Epithelial cell of esophagus (primary cell): Measurements from ENCODE around the gene CLEC11A.

Source experiments
- DNase-seq: peaks from one replicate; pipeline ENCODE4 v3.0.0; 2010; ENCODE audit warnings: low read depth
- H3K4me3 ChIP-seq: 2 replicates; pipeline ENCODE4 v1.5.1; 2011; ENCODE audit warnings: mild to moderate bottlenecking, low read length, control low read depth
- TF ChIP-seq, protein P1 (sequence below): IDR thresholded peaks from 2 replicates; pipeline ENCODE4 v1.5.1; 2011; ENCODE audit warnings: low read depth, mild to moderate bottlenecking, low read length, control low read depth, inconsistent platforms; ENCODE audit not compliant: insufficient read depth; ENCODE audit errors: missing control alignments

Gene CLEC11A

DNA sequence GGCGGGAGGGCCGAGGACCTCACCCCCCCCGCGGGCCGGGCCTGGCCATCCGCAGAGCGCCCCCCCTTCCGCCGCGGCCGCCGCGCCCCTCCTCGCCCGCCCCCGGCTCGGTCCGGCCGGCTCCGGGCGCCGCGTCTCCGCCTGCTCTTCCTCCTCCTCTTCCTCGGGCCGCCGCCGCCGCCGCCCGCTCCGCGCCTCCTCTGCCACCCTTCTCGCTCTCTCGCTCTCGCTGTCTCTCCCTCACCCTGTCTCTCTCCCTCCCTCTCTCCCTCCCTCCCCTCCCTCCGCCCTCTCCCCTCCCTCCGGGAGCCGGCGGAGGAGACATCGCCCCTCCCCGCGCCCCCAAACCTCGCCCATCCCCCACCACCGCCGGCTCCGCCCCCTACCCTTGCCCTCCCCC is 3.6 kb upstream of the CLEC11A start, which contains the start of gene SHANK1:
TSS of gene SHANK1 (minus strand) at position 237 of the 400 bp plus-strand sequence. CDS start 2,883 bp downstream, outside the sequence.
- no peak for DNase-seq
- H3K4me3 ChIP-seq: no peak within 1 kb of the TSS
- TF ChIP-seq, protein P1, sequence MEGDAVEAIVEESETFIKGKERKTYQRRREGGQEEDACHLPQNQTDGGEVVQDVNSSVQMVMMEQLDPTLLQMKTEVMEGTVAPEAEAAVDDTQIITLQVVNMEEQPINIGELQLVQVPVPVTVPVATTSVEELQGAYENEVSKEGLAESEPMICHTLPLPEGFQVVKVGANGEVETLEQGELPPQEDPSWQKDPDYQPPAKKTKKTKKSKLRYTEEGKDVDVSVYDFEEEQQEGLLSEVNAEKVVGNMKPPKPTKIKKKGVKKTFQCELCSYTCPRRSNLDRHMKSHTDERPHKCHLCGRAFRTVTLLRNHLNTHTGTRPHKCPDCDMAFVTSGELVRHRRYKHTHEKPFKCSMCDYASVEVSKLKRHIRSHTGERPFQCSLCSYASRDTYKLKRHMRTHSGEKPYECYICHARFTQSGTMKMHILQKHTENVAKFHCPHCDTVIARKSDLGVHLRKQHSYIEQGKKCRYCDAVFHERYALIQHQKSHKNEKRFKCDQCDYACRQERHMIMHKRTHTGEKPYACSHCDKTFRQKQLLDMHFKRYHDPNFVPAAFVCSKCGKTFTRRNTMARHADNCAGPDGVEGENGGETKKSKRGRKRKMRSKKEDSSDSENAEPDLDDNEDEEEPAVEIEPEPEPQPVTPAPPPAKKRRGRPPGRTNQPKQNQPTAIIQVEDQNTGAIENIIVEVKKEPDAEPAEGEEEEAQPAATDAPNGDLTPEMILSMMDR: no peak

GRCh38 chr19:50720181-50720920 is 2.8 kb upstream of the CLEC11A start:
- no peak for DNase-seq
- no peak overlapping the region for H3K4me3 ChIP-seq
- TF ChIP-seq, protein P1: no peak

GRCh38 chr19:50720921-50721381 is 2.2 kb upstream of the CLEC11A start:
- peak; percentile 34 for DNase-seq
- no peak overlapping the region for H3K4me3 ChIP-seq
- TF ChIP-seq, protein P1: no peak

- TF ChIP-seq, protein P1: no peak
- no peak overlapping the region for H3K4me3 ChIP-seq
- no peak for DNase-seq
Observed at GRCh38 chr19:50721441-50722137, 1.6 kb upstream of the CLEC11A start.

GRCh38 chr19:50722201-50723013 is 757 bp upstream of the CLEC11A start:
- no peak overlapping the region for H3K4me3 ChIP-seq
- DNase-seq: no peak
- TF ChIP-seq, protein P1: no peak

DNA sequence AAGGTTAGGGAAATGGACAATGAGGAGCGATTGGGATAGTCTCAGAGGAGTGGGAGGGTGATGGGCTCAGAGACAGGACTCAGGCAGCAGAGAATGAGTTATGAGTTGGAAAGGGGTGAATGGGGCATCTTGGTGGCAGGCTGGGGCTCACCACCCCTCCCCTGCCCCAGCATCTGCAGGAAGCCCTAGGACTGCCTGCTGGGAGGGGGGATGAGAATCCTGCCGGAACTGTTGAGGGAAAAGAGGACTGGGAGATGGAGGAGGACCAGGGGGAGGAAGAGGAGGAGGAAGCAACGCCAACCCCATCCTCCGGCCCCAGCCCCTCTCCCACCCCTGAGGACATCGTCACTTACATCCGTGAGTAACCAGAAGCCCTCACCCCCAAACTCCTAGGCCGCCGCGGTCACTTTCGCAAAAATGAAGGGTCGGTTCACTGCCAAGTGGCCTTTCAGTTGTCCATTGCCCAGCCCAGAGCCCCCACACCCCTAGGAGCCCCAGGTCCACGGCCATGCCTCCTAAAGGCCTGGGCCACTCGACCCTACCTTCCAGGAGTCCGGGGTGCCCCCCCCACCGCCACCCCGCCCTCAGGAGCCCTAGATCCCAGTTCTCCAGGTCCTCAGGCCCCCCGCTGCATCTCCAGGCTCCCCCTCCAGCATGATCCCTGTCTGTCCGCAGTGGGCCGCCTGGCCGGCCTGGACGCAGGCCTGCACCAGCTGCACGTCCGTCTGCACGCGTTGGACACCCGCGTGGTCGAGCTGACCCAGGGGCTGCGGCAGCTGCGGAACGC is 764 bp downstream of the CLEC11A start:
- DNase-seq: no peak
- TF ChIP-seq, protein P1: no peak
- no peak overlapping the region for H3K4me3 ChIP-seq
